Right lobe of liver (tissue), 6 donors: ENCODE measurements around the gene SRSF8. TPM values are rescaled to one million over a fixed set of nuclear protein-coding genes. Genes with fewer than 3 reads are reported as not detected.
"Not testable (repeated sequence)": the region's sequence is repeated elsewhere in the genome, so short reads cannot be mapped to it uniquely, and the experiment has no call there.

Experiments used
- ATAC-seq, 4 donors: fragments of 200-7000 bp; cut with Tn5 transposase; one replicate each; pipeline ENCODE4 v1.9.1; 2020; ENCODE audit warnings: mild to moderate bottlenecking in 4 of 4, moderate library complexity in 4 of 4
- DNase-seq, 3 donors: peaks; one replicate each; pipeline ENCODE4 v3.0.0-alpha.2; 2020
- H3K27ac ChIP-seq, 3 donors: fragments of 200-600 bp; one replicate each; pipeline ENCODE4 v1.8.0; 2022
- H3K27me3 ChIP-seq, 2 donors: fragments of 200-600 bp; one replicate each; pipeline ENCODE4 v1.8.0; 2022
- H3K36me3 ChIP-seq, 4 donors: fragments of 200-600 bp; sonication (generic) in 1 of 4; one replicate each; pipeline versions ENCODE4 v1.5.1 to v1.8.0; 2017 to 2022; ENCODE audit warnings: control low read depth in 1 of 4
- H3K4me1 ChIP-seq, 4 donors: fragments of 200-600 bp; sonication (generic) in 1 of 4; one replicate each; pipeline versions ENCODE4 v1.5.1 to v1.8.0; 2017 to 2022; ENCODE audit warnings: control low read depth in 1 of 4
- H3K4me3 ChIP-seq, 3 donors: fragments of 200-600 bp; one replicate each; pipeline ENCODE4 v1.8.0; 2022
- H3K9me3 ChIP-seq, 4 donors: fragments of 200-600 bp; sonication (generic) in 1 of 4; one replicate each; pipeline versions ENCODE4 v1.5.1 to v1.8.0; 2017 to 2022; ENCODE audit warnings: control low read depth in 1 of 4
- POLR2A ChIP-seq: fragments of 450-650 bp; IDR thresholded peaks from one replicate; pipeline ENCODE4 v1.6.1; 2017; ENCODE audit warnings: antibody characterized with exemption, mild to moderate bottlenecking
- WGBS: methylation state at CpG from one replicate; pipeline ENCODE4 v1.1.6; 2018; ENCODE audit warnings: low coverage, low lambda C conversion rate; ENCODE audit not compliant: insufficient coverage; ENCODE audit errors: missing lambda C conversion rate; 5-methylcytosine and 5-hydroxymethylcytosine counted together
- intact Hi-C, 2 donors: fragments of 100-400 bp; cut with DNase I; formaldehyde crosslinking; loops; one replicate each; pipeline versions ENCODE4 v1.11.2 to v1.14.1; 2022
- total RNA-seq, 6 experiments: library from RNA; depleted of rRNA in 2 of 6; stranded (reverse); fragments of >200 nt in 2 of 6; fragmentation: NEBNext Ultra II Directional in 3 of 6; extraction: Animal tissue kit (Norgen Biotek cat#: 25700) in 3 of 6; gene quantifications; one replicate each; pipeline versions ENCODE4 v1.1.0 to v1.2.4, GENCODE V29; 2016 to 2023
- TF ChIP-seq, protein P1 (sequence below), 4 donors: fragments of 200-600 bp in 3 of 4; fragments of 450-650 bp in 1 of 4; IDR thresholded peaks; one replicate each; pipeline versions ENCODE4 v1.5.1 to v1.8.0; 2016 to 2022; ENCODE audit warnings: antibody characterized with exemption in 4 of 4, mild to moderate bottlenecking in 2 of 4
- donor health status: DM: no; HTN: yes; CAD: no.
- donor health status: DM: no; HTN: no; CAD: no.
- donor health status: DM: no; HTN: no; CAD: no.
- donor health status: DM: no; HTN: yes; CAD: no.
- donor health status: DM: no; HTN: yes; CAD: no.

Gene SRSF8
- total RNA-seq, 6 experiments from 2014 or later = 12.5 to 25.1 (median 19.9) TPM

DNA sequence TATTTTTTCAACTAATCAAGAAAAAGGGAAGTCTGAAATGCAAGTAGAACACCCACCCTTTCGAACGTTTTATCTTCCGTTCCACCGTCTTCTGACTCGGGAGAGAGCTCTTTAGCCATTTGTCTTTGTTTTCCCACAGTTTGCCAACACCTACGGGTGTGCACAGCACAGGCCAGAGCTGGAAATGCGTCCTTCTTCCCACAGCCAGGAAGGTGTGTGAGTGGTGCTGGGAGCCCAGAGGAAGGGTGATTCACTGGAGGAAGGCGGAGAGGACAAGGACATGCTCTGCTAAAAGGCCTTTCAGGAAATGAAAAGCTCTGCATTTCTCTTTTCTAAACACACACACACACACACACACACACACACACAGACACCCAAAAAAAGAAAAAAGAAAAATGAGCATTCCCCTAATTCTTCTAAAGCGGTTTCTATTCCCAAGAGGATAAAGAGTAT, 41.5 kb downstream of the SRSF8 start:
- peak in 1 of 3 donors; percentile 38 for DNase-seq
- H3K9me3 ChIP-seq = no peaks in the 10 kb centered on the region
- 43% methylated on average over 9 of the region's 9 CpGs for whole genome bisulfite sequencing
- intact Hi-C loops = no loop called here
- no peak overlapping the region for H3K4me3 ChIP-seq
- no peaks in the 10 kb centered on the region for H3K36me3 ChIP-seq
- ATAC-seq = peak; percentile 72 to 96 (median 82)
- H3K27ac ChIP-seq = peak overlapping the region in 1 of 3 donors; percentile 38
- H3K27me3 ChIP-seq = no peaks in the 10 kb centered on the region
- H3K4me1 ChIP-seq = no peaks in the 10 kb centered on the region
- TF ChIP-seq, protein P1, sequence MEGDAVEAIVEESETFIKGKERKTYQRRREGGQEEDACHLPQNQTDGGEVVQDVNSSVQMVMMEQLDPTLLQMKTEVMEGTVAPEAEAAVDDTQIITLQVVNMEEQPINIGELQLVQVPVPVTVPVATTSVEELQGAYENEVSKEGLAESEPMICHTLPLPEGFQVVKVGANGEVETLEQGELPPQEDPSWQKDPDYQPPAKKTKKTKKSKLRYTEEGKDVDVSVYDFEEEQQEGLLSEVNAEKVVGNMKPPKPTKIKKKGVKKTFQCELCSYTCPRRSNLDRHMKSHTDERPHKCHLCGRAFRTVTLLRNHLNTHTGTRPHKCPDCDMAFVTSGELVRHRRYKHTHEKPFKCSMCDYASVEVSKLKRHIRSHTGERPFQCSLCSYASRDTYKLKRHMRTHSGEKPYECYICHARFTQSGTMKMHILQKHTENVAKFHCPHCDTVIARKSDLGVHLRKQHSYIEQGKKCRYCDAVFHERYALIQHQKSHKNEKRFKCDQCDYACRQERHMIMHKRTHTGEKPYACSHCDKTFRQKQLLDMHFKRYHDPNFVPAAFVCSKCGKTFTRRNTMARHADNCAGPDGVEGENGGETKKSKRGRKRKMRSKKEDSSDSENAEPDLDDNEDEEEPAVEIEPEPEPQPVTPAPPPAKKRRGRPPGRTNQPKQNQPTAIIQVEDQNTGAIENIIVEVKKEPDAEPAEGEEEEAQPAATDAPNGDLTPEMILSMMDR (IDR thresholded peaks at IDR 0.05) = no peak
- no peak for TF ChIP-seq POLR2A

- TF ChIP-seq, protein P1 (IDR thresholded peaks at IDR 0.05) = no peak
- TF ChIP-seq POLR2A = no peak
- Histone ChIP-seq H3K9me3 (no peaks in the 10 kb centered on the region), H3K27ac (peak overlapping the region in 1 of 3 donors; percentile 43), H3K36me3 (no peaks in the 10 kb centered on the region), H3K4me1 (no peaks in the 10 kb centered on the region), H3K4me3 (no peak overlapping the region), H3K27me3 (no peaks in the 10 kb centered on the region)
- intact Hi-C loops = no loop called here
- DNase-seq (no peak), ATAC-seq (peak; percentile 43 to 74 (median 56))
- 36% methylated on average over 5 of the region's 6 CpGs for WGBS
Measured at GRCh38 chr11:95108671-95109551, 42.2 kb downstream of the SRSF8 start.

DNA sequence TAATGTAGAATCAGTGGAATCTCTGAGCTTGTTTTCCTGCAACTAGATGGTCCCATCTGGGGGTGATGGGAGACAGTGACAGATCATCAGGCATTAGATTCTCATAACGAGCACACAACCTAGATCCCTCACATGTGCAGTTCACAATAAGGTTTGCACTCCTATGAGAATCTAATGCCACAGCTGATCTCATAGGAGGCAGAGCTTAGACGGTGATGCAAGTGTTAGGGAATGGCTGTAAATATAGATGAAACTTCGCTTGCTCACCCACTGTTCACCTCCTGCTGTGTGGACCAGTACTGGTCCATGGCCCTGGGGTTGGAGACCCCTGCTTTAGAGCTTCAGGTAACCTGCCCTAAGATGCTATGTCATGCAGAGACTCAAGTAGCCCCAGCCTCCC, 44.8 kb downstream of the SRSF8 start:
- H3K27ac ChIP-seq, H3K27me3 ChIP-seq, ATAC-seq, H3K4me1 ChIP-seq, H3K9me3 ChIP-seq, DNase-seq, H3K4me3 ChIP-seq, H3K36me3 ChIP-seq, intact Hi-C loops: not testable (repeated sequence)
- no CpG with 5 or more reads among the region's 3 CpGs for WGBS

DNA sequence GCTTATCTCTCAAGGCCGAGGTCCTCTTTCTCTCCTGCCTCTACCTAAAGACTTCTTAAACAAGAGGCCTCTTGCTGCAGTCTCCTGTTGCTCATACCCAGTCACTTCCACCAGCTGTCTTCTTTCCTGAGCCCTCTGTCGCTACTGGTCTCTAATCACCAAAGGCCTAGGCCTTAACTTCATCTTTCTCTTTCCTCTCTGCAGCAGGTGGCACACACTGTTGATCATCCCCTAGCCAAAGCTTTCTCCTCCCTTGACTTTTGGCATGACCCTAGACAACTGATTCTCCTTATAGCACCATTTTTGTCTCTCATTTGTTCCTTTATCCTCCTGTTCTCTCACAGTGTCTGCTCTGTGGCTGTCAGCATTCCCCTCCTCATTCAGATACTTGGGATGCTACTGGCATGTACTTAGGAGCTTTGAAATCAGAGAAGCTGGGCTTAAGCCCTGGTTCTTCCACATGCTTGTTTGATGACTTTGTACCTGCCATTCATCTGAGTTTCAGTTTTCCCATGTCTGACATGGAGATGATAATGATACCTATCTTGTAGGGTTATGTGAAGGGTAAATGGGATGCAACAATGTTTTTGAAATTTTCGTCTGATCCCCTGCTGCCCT, 45.3 kb downstream of the SRSF8 start:
- intact Hi-C loops = no loop called here
- no peaks in the 10 kb centered on the region for H3K36me3 ChIP-seq
- no peak for ATAC-seq
- TF ChIP-seq, protein P1 (IDR thresholded peaks at IDR 0.05) = no peak
- no peak for TF ChIP-seq POLR2A
- H3K4me1 ChIP-seq = no peaks in the 10 kb centered on the region
- DNase-seq = no peak
- no peaks in the 10 kb centered on the region for H3K27me3 ChIP-seq
- H3K27ac ChIP-seq = no peak overlapping the region
- no peaks in the 10 kb centered on the region for H3K9me3 ChIP-seq
- H3K4me3 ChIP-seq = no peak overlapping the region
- 68% methylated on average over 3 of the region's 3 CpGs for WGBS

DNA sequence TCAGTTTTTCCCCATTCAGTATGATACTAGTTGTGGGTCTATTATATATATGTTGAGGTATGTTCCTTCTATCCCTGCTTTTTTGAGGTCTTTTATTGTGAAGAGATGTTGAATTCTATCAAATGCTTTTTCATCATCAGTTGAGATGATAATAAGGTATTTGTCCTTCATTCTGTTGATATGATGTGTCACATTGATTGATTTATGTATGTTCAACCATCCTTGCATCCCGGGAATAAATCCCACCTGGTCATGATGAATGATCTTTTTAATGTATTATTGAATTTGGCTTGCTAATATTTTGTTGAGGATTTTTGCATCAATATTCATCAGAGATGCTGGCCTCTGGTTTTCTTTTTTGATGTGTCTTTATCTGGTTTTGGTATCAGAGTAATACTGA, 48.9 kb downstream of the SRSF8 start:
- no peak overlapping the region for H3K27ac ChIP-seq
- no peak overlapping the region for H3K4me3 ChIP-seq
- no peaks in the 10 kb centered on the region for H3K9me3 ChIP-seq
- no peaks in the 10 kb centered on the region for H3K27me3 ChIP-seq
- H3K4me1 ChIP-seq = no peaks in the 10 kb centered on the region
- intact Hi-C loops = no loop called here
- TF ChIP-seq, protein P1 (IDR thresholded peaks at IDR 0.05) = no peak
- no peak for TF ChIP-seq POLR2A
- DNase-seq (no peak), ATAC-seq (no peak)
- WGBS = 64% methylated on average over 1 of the region's 1 CpG
- H3K36me3 ChIP-seq = no peaks in the 10 kb centered on the region
